Sciatic nerve (tissue), 2 donors: ENCODE data around the gene TRIM49. TPM values are rescaled to one million over a fixed set of nuclear protein-coding genes. Genes with fewer than 3 reads are reported as not detected.
"Not testable (repeated sequence)": the region's sequence is repeated elsewhere in the genome, so short reads cannot be mapped to it uniquely, and the experiment has no call there.

Source experiments
- ATAC-seq: fragments of 200-7000 bp; cut with Tn5 transposase; one replicate; pipeline ENCODE4 v1.9.1; 2020; ENCODE audit warnings: mild to moderate bottlenecking, moderate library complexity
- DNase-seq: peaks from one replicate; pipeline ENCODE4 v3.0.0-alpha.2; 2020; ENCODE audit warnings: low spot score
- intact Hi-C: fragments of 100-400 bp; cut with DNase I; formaldehyde crosslinking; loops from one replicate; pipeline ENCODE4 v1.14.2; 2022
- total RNA-seq: library from RNA; stranded (reverse); fragmentation: NEBNext Ultra II Directional; extraction: Animal tissue kit (Norgen Biotek cat#: 25700); gene quantifications from one replicate; pipeline ENCODE4 v1.2.1, GENCODE V29; 2021
- donor health status: DM: no; HTN: no; CAD: no.
- donor health status: DM: no; HTN: no; CAD: no.

Gene TRIM49
- total RNA-seq: not detected

GRCh38 chr11:89808475-89808874 lies at the start of gene TRIM49:
Gene TRIM49, minus strand, starts transcription at chr11:89808575. Its CDS starts 4,106 bp downstream, at chr11:89804469.
- ATAC-seq, intact Hi-C loops, DNase-seq: not testable (repeated sequence)

DNA sequence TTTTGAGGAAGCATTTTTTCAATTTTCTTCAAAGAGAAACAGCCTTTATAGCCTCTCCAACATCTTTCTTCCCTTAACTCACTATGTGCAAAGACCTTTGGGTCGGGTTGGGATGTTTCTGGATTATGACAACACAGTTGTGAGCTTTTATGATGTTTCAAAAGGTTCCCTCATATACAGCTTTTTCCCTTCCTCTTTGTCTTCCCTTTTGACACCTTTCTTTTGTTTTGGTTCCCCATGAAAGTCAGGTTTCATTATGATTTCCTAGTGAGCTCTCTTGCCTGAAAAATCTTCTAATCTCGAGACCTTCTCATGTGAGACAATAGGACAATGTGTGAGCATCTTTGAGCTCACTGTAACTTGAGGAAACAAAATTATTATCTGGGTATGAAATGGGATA lies 18.3 kb upstream of the TRIM49 start:
- intact Hi-C loops, DNase-seq, ATAC-seq: not testable (repeated sequence)

DNA sequence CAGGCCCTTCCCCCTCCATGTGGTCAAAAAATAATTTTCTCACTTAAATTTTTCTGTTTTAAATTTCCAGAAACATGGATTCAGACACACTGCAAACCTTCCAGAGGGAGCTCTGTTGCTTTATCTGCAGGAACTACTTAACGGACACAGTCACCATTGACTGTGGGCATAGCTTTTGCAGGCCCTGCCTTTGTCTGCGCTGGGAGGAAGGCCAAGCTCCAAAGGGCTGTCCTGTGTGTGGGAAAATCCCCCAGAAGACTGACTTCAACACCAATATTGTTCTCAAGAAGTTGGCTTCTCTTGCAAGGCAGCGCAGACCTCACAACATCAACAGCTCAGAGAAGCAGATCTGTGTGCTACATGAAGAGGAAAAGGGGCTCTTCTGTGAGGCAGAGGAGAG lies 11.6 kb upstream of the TRIM49 start:
- intact Hi-C loops, ATAC-seq, DNase-seq: not testable (repeated sequence)

GRCh38 chr11:89813535-89813934 lies 5.2 kb upstream of the TRIM49 start:
- intact Hi-C loops, ATAC-seq, DNase-seq: not testable (repeated sequence)

GRCh38 chr11:89787506-89788063 lies 20.8 kb downstream of the TRIM49 start:
- DNase-seq, ATAC-seq, intact Hi-C loops: not testable (repeated sequence)

DNA sequence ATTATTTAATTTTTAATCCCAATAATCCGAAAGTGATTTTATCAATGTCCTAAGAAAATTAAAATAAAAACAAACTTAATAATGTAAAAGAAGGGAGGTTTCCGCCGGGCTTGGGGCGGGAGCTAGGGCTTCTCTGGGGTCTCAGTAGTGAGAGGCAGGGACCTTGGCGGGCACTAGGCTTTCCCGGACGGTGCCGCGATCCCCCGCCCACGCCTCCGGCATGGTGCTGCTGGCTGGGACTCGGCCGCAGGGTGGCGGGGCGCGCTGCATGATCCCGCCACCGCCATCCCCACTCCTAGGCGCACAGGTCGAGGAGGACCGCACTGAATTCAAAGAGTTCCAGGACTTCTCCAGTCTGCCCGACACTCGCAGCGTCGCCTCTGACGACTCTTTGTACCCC lies 22.6 kb downstream of the TRIM49 start:
- DNase-seq, intact Hi-C loops: not testable (repeated sequence)

GRCh38 chr11:89750822-89751221 lies 57.6 kb downstream of the TRIM49 start:
- intact Hi-C loops, ATAC-seq, DNase-seq: not testable (repeated sequence)

More for the DNA sequence above, 22.6 kb downstream of the TRIM49 start:
- not testable (repeated sequence) for ATAC-seq

Other genes with a start within 250 kb of the TRIM49 start
- gene TRIM77, start 98.3 kb downstream of the TRIM49 start, total RNA-seq: not detected
- gene TRIM64B, start 69.9 kb upstream of the TRIM49 start, total RNA-seq: not detected
- not detected for gene TRIM49D1, start 113.7 kb upstream of the TRIM49 start, total RNA-seq
- gene TRIM49D2, start 115.5 kb upstream of the TRIM49 start, total RNA-seq: not detected
- not detected for gene TRIM64, start 157.5 kb upstream of the TRIM49 start, total RNA-seq
- gene TRIM49C, start 222.5 kb upstream of the TRIM49 start, total RNA-seq: not detected